HL-60 (cell line): ENCODE data around the gene STIM2.
"Not testable (repeated sequence)": the region's sequence is repeated elsewhere in the genome, so short reads cannot be mapped to it uniquely, and the experiment has no call there.

Experiments used
- DNase-seq, 2 experiments: peaks; one replicate each; pipeline ENCODE4 v3.0.0-alpha.2; 2010 to 2020; ENCODE audit warnings: low read depth in 1 of 2, low spot score in 1 of 2
- H3K27ac ChIP-seq: fragments of 250-450 bp; sonication (Bioruptor Pico); replicated peaks from 2 replicates; pipeline ENCODE4 v1.5.1; 2020; ENCODE audit warnings: mild to moderate bottlenecking, moderate library complexity
- H3K27me3 ChIP-seq: fragments of 250-450 bp; sonication (Bioruptor Pico); 2 replicates; pipeline ENCODE4 v1.5.1; 2021; ENCODE audit warnings: mild to moderate bottlenecking, moderate library complexity; ENCODE audit not compliant: insufficient read depth, poor library complexity, severe bottlenecking
- H3K4me3 ChIP-seq: replicated peaks from 2 replicates; pipeline ENCODE4 v1.5.1; 2011; ENCODE audit warnings: mild to moderate bottlenecking, control low read depth, low read length; ENCODE audit not compliant: insufficient read depth
- CTCF ChIP-seq: IDR thresholded peaks from one replicate; pipeline ENCODE4 v1.5.1; 2011; ENCODE audit warnings: low read length, control low read depth, inconsistent platforms; ENCODE audit not compliant: insufficient read depth
- GABPA ChIP-seq: IDR thresholded peaks from 2 replicates; pipeline ENCODE4 v1.6.1; 2012; ENCODE audit warnings: low read depth
- POLR2AphosphoS5 ChIP-seq: IDR thresholded peaks from 2 replicates; pipeline ENCODE4 v1.6.1; 2012; ENCODE audit warnings: low read depth
- REST ChIP-seq: IDR thresholded peaks from 2 replicates; pipeline ENCODE4 v1.6.1; 2012; ENCODE audit warnings: low read depth; ENCODE audit not compliant: insufficient replicate concordance
- SPI1 ChIP-seq: IDR thresholded peaks from 2 replicates; pipeline ENCODE4 v1.6.1; 2012; ENCODE audit warnings: low read depth, mild to moderate bottlenecking, borderline replicate concordance

Gene STIM2

DNA sequence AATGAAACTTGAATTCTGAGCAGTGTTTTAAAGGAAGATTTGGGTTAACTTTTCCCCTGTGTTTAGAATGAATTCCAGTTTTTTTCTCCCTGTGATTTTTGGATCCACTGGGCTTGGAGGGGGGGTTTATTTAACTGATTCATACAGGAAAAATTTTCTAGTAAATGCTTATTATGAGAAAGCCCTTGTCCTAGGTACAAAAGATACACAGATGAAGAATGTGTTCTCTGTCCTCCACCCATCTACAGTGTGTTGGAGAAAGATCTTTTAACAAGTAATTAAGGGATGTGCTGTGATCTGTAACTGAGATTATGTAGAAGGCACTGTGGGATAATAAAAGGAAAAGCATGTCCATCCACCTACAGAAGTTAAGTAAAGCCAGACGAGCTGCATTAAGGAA, 103.9 kb downstream of the STIM2 start:
- Histone ChIP-seq H3K27ac (no peak overlapping the region), H3K4me3 (no peak overlapping the region), H3K27me3 (no peaks in the 10 kb centered on the region)
- no peak for DNase-seq
- TF ChIP-seq POLR2AphosphoS5 (no peak), SPI1 (no peak), REST (no peak), GABPA (no peak), CTCF (no peak)

- H3K4me3 ChIP-seq: no peak overlapping the region
- no peak for DNase-seq
Measured at GRCh38 chr4:26964994-26965393, 104.4 kb downstream of the STIM2 start.

DNA sequence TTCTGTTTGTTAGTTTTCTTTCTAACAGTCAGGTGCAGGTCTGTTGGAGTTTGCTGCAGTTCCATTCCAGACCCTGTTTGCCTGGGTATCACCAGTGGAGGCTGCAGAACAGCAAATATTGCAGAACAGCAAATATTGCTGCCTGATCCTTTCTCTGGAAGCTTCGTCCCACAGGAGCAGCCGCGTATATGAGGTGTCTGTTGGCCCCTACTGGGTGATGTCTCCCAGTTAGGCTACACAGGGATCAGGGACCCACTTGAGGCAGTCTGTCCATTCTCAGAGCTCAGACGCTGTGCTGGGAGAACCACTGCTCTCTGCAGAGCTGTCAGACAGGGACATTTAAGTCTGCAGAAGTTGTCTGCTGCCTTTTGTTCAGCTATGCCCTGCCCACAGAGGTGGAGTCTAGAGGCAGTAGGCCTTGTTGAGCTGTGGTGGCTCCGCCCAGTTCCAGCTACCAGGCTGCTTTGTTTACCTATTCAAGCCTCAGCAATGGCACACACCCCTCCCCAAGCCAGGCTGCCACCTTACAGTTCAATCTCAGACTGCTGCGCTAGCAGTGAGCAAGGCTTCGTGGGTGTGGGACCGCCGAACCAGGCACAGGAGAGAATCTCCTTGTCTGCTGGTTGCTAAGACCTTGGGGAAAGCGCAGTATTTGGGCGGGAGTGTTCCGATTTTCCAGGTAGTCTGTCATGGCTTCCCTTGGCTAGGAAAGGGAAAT, 115.0 kb downstream of the STIM2 start:
- not testable (repeated sequence) for H3K27ac ChIP-seq, H3K4me3 ChIP-seq, H3K27me3 ChIP-seq, DNase-seq

More at GRCh38 chr4:26964994-26965393, 104.4 kb downstream of the STIM2 start:
- no peaks in the 10 kb centered on the region for H3K27me3 ChIP-seq
- H3K27ac ChIP-seq: no peak overlapping the region
- TF ChIP-seq CTCF (no peak), POLR2AphosphoS5 (no peak), SPI1 (no peak), GABPA (no peak), REST (no peak)

GRCh38 chr4:26978387-26979053, 117.9 kb downstream of the STIM2 start:
- Histone ChIP-seq H3K27ac (no peak overlapping the region), H3K4me3 (no peak overlapping the region), H3K27me3 (no peaks in the 10 kb centered on the region)
- TF ChIP-seq GABPA (no peak), CTCF (no peak), REST (no peak), SPI1 (no peak), POLR2AphosphoS5 (no peak)
- no peak for DNase-seq
